NCI-H1092 treated with DMSO at 0.1 percent for 48 hours (cell line): ENCODE measurements around the gene SLC6A19.
"Not testable (repeated sequence)": the region's sequence is repeated elsewhere in the genome, so short reads cannot be mapped to it uniquely, and the experiment has no call there.

ENCODE experiments used
- DNase-seq: peaks from one replicate; lab custom pipeline; 2025; lab: John Stamatoyannopoulos, UW

Gene SLC6A19

DNA sequence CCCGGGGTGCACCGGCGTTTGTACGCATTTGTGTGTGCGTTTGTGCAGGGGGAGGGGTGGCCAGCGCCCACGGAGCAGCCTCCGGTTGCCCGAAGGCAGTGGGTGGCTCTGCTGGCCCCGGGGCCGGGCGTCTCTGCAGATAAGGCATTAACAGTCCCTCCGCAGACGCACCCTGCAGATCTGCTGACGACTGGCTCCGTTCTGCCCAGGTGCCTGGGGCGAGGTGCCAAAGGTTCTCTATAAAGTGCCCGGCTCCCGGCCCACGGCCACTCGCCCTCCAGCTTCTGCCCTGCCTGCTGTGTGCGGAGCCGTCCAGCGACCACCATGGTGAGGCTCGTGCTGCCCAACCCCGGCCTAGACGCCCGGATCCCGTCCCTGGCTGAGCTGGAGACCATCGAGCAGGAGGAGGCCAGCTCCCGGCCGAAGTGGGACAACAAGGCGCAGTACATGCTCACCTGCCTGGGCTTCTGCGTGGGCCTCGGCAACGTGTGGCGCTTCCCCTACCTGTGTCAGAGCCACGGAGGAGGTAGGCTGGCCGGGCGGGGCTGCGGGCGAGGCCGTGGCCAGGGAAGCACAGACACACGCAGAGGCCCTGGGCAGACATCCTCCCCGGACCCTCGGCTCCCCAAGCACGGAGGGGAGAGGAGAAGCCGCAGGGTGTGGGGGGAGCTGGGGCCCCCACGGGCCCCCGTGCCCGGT is at the start of gene SLC6A19:
TSS of gene SLC6A19 (plus strand) at position 269 of the 699 bp plus-strand sequence. CDS start at position 325, 56 bp downstream.
- no peak for DNase-seq

DNA sequence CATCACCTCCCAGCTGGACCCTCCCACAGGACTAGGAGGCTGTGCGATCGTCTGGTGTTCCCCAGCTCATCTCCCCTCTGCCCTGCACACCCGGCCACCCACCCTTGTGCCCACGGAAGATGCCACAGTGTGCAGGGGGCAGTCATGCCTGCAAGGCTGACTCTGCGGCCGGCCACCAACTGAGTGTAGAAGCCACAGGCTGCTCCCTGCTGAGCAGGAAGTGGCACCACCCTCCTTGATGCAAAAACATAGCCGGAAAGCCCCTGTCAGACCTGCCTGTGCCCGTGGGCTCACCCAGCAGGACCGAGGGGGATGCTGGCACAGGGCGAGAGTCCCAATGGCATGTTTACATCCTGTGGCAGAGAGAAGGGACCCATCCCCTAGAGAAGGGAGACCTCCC is 49.2 kb upstream of the SLC6A19 start:
- DNase-seq, result no peak

- peak; percentile 32 for DNase-seq
Measured at GRCh38 chr5:1152771-1153282, 48.6 kb upstream of the SLC6A19 start.

GRCh38 chr5:1153428-1153827 is 48.0 kb upstream of the SLC6A19 start:
- no peak for DNase-seq

DNA sequence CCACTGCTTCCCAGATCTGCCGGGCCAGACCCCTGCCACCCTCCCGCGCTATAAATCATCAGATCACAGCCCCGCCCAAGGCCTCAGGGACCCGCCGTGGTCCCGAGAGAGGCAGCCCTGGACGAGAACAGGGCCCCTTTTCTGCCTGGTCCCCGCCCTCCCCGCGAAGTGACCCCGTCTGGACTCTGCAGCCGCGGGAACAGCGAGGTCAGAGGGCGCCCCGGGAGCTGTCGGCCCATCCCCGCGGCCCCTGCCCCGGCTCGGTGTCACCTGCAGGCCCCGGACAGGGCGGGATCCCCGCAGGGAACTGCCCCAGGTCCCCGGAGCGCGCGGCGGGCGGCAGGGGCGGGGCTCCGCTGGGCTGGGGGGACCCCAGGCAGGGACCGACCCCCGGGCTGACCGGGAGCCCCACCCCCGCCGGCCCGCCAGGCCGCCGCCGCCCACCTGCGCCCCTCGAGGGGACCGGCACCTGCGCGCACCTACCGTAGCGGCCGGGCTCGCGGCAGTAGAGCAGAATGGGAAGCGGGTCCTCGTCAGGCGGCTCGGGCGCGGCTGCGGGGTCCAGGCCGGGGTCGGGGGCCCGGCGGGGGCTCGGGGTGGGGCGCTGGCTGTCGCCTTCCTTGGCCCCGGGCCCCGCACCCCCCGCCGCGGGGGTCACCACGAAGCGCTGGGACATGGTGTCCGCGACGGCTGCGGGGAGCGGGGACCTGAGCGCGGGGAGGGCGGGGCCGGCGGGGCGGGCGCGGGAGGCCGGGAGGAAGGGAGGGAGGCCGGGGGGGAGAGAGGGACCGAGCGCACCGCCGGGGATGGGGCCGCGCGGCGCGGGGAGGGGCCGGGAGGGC is 46.0 kb upstream of the SLC6A19 start:
- DNase-seq, result no peak

DNA sequence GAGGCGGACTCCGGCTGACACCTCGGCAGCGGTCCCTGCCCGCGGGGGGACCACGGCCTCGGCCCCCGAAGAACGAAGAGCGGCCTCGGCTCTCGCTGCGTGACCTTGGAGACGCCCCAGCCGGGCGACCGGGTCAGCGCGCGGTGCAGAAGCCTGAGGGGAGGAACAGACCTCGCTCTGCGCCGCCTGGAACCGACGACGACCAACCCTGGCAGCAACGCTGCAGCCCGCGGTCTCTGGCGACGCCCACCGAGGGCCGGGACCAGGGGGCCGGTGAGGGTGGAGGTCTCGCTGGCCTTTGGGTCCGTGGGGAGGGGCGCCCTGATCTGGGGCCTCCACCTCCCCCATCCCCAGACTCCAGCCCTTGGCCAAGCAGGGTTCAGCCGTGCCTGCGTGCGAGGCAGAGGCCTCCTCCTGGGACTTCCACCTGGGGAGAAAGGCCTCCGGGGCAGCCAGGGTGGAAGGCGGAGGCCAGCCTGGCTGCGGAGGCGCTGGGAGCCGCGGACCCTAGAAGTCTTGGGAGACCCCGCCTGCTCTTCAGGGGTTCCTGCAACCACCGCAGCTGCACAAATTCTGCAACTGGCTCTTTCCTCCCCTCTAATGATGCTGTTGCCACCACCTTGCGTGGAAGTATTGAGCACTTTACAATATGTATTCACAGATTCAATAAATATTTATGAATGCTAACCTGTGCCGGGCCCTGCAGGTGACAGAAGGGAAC is 45.2 kb upstream of the SLC6A19 start:
- DNase-seq, result no peak

GRCh38 chr5:1156754-1157460 is 44.5 kb upstream of the SLC6A19 start:
- no peak for DNase-seq

- DNase-seq, result not testable (repeated sequence)
Measured at GRCh38 chr5:1157461-1157986, 43.9 kb upstream of the SLC6A19 start.

DNA sequence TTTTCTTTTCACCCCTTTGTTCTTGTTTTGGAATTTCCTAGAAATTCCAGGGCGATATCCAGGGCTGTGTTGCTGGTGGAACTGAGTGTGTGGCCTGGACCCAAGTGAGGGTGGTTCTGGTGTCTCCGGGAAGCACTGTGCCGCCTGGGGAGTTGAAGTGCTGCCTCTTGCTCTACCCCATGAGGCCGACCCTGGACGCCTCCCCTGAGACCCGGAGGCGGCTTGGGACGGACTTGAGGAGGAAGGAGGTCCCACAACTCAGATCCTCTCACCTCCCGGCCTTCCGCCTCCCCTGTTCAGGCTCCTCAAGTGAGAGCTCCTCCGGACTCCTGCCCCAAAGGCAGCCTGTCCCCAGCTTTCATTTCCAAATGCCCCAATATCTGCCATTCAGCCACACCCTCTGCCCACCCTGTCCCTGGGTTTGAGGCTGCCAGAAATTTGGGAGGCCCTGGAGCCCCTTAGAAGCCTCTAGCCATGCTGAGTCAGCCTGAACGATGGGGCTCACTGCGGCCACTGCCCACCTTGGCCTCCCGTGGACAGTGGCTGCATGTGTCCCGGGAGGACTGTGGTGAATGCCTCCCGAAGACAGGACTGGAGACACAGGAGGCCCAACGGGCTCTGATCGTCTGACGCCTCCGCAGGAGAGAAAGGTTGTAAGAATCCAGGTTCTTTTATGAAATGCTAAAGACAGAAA is 42.6 kb upstream of the SLC6A19 start:
- DNase-seq, result no peak

GRCh38 chr5:1159341-1159675 is 42.1 kb upstream of the SLC6A19 start:
- DNase-seq, result no peak

DNA sequence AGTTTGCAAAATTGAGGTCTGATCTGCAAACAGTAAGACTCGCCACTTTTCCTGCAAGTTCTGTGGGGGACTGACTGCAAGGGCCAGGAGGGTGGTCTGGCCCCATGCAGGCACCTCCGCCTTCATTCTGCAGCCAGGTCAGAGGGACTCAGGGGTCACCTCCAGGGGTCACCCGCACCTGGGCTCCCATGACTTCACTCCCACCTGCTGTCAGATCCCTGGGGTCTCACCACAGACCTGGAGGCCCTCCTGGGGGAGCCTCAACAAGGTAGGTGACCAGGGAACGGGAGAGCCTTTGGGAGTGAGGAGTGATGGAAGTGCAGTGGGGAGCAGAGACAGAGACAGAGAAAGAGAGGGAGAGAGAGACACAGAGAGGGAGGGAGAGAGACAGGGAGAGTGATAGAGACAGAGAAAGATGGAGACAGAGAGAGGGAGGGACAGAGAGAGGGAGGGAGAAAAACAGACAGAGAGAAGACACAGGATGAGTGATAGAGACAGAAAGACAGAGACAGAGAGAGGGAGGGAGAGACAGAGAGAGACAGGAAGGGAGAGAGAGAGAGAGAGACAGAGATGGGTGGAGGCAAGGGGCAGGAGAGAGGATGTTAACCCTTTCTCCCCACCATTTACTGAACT is 41.5 kb upstream of the SLC6A19 start:
- no peak for DNase-seq

- DNase-seq, result peak; percentile 75
Measured at GRCh38 chr5:1161108-1161832, 40.1 kb upstream of the SLC6A19 start.

GRCh38 chr5:1161833-1162229 is 39.6 kb upstream of the SLC6A19 start:
- peak; percentile 86 for DNase-seq

DNA sequence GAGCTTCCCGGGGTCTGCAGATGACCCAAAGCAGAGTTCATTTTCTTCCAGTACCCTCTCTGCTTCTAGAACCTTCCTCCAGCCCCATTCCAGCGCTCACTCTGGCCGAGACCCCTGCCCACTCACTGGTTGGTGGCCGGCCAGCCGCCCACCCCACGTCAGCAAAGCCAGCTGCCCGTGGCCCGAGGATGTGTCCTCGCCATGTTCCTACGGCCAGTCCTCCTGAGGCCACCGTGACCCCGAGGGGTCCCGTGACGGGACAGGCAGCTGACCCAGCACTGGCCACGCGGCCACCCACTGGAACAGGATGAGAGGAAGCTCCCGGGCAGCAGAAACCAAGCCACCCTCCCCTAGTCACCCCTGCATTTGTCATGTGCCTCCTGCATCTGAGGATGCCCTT is 39.1 kb upstream of the SLC6A19 start:
- no peak for DNase-seq

GRCh38 chr5:1162751-1163150 is 38.6 kb upstream of the SLC6A19 start:
- no peak for DNase-seq

- no peak for DNase-seq
Measured at GRCh38 chr5:1163366-1163765, 38.0 kb upstream of the SLC6A19 start.

DNA sequence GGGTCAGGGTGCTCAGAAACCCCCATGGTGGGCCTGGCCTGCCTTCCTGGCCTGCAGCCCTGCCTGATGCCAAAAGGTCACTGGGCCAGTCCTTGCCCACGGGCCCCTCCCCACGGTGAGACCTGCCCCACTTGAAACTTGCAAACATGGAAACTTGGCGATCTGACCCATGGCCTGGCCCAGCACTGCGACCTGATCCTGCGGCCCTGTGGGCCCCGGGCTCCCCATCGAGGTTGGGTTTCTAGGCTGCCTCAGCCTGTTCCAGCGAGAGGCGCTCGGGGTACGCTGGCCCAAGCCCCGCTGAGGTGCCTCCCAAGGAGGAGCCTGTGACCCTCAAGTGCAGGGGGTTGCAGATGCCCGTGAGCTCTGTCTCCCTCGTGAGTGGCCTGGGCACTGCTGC is 37.5 kb upstream of the SLC6A19 start:
- no peak for DNase-seq

GRCh38 chr5:1164696-1165630 is 36.4 kb upstream of the SLC6A19 start:
- no peak for DNase-seq

GRCh38 chr5:1165864-1166263 is 35.5 kb upstream of the SLC6A19 start:
- no peak for DNase-seq
